Astrocyte (in vitro differentiated cells and primary cell): ENCODE data around the gene SMIM43. TPM values are rescaled to one million over a fixed set of nuclear protein-coding genes. Genes with fewer than 3 reads are reported as not detected.
"Not testable (repeated sequence)": the region's sequence is repeated elsewhere in the genome, so short reads cannot be mapped to it uniquely, and the experiment has no call there.

Source experiments
- DNase-seq: peaks from one replicate; pipeline ENCODE4 v3.0.0-alpha.2; 2010; ENCODE audit warnings: low read depth
- FAIRE-seq: peaks from 2 replicates; lab custom pipeline; 2011; peaks lifted over from hg19 to GRCh38; lab: Jason Lieb, UNC
- H2AFZ ChIP-seq: 2 replicates; pipeline ENCODE4 v1.6.0; 2012; ENCODE audit warnings: low read depth, low read length, inconsistent platforms
- H3K27ac ChIP-seq: 2 replicates; pipeline ENCODE4 v1.5.1; 2011; ENCODE audit warnings: low read depth, low read length, inconsistent platforms
- H3K27me3 ChIP-seq: 2 replicates; pipeline ENCODE4 v1.6.0; 2011; ENCODE audit warnings: low read length, inconsistent platforms; ENCODE audit not compliant: insufficient read depth
- H3K36me3 ChIP-seq: 2 replicates; pipeline ENCODE4 v1.5.1; 2011; ENCODE audit warnings: low read length, inconsistent platforms; ENCODE audit not compliant: insufficient read depth
- H3K4me1 ChIP-seq: 2 replicates; pipeline ENCODE4 v1.5.1; 2011; ENCODE audit warnings: low read length, inconsistent platforms; ENCODE audit not compliant: insufficient read depth
- H3K4me2 ChIP-seq: 2 replicates; pipeline ENCODE4 v1.6.0; 2012; ENCODE audit warnings: low read length, inconsistent platforms
- H3K4me3 ChIP-seq: 2 replicates; pipeline ENCODE4 v1.5.1; 2011; ENCODE audit warnings: low read depth, mild to moderate bottlenecking, low read length, inconsistent platforms; ENCODE audit not compliant: insufficient read depth
- H3K79me2 ChIP-seq: 2 replicates; pipeline ENCODE4 v1.6.0; 2012; ENCODE audit warnings: mild to moderate bottlenecking, low read length, inconsistent platforms; ENCODE audit not compliant: insufficient read depth
- H3K9ac ChIP-seq: 2 replicates; pipeline ENCODE4 v1.6.0; 2012; ENCODE audit warnings: mild to moderate bottlenecking, low read length, inconsistent platforms
- H3K9me3 ChIP-seq: 2 replicates; pipeline ENCODE4 v1.5.1; 2012; ENCODE audit warnings: low read depth, mild to moderate bottlenecking, low read length, inconsistent platforms; ENCODE audit not compliant: insufficient read depth
- H4K20me1 ChIP-seq: 2 replicates; pipeline ENCODE4 v1.6.0; 2012; ENCODE audit warnings: low read length, inconsistent platforms; ENCODE audit not compliant: insufficient read depth
- H3K27ac Mint-ChIP-seq: one replicate; pipeline ENCODE4 v1.8.0; 2021; ENCODE audit warnings: mild to moderate bottlenecking, mixed read lengths; ENCODE audit not compliant: unreplicated experiment
- H3K27me3 Mint-ChIP-seq: one replicate; pipeline ENCODE4 v1.8.0; 2021; ENCODE audit warnings: low read depth, mixed read lengths; ENCODE audit not compliant: unreplicated experiment
- H3K36me3 Mint-ChIP-seq: one replicate; pipeline ENCODE4 v1.8.0; 2021; ENCODE audit warnings: low read depth, mixed read lengths; ENCODE audit not compliant: unreplicated experiment
- H3K4me1 Mint-ChIP-seq: one replicate; pipeline ENCODE4 v1.8.0; 2021; ENCODE audit warnings: low read depth, mixed read lengths; ENCODE audit not compliant: unreplicated experiment
- H3K4me3 Mint-ChIP-seq: one replicate; pipeline ENCODE4 v1.8.0; 2021; ENCODE audit warnings: mild to moderate bottlenecking, moderate library complexity, mixed read lengths; ENCODE audit not compliant: unreplicated experiment
- H3K9me3 Mint-ChIP-seq: one replicate; pipeline ENCODE4 v1.8.0; 2021; ENCODE audit warnings: mild to moderate bottlenecking, mixed read lengths; ENCODE audit not compliant: unreplicated experiment
- EZH2 ChIP-seq: IDR thresholded peaks from 2 replicates; pipeline ENCODE4 v1.6.1; 2012; ENCODE audit warnings: mild to moderate bottlenecking, low read length, inconsistent platforms; ENCODE audit not compliant: insufficient read depth
- total RNA-seq: library from RNA; stranded (reverse); gene quantifications from 2 replicates; pipeline ENCODE4 v1.2.1, GENCODE V29; 2021
- TF ChIP-seq, protein P1 (sequence below): IDR thresholded peaks from 2 replicates; pipeline ENCODE4 v1.5.1; 2011; ENCODE audit warnings: low read depth, mild to moderate bottlenecking, inconsistent platforms, low read length, moderate library complexity; ENCODE audit not compliant: insufficient read depth

SMIM43 gene
- total RNA-seq, 1 donor from 2014 or later, result not detected

DNA sequence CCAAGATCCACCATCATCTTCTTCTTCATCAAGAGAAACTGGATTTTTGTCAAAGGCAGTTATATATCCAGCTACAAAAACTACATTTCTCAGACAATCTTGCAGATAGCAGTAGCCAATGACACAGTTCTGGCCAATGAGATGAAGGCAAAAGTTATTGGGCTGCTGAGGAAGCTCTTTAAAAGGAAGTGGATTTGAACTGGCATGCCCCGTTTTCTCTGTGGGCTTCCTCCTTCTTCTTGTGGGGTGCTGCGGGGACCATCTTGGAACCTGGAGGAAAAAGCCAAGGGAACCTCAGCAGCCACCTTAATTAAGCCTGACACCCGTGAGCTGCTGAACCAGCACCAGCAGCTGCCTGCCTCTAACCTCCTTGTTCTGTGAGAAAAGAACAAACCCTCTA is 4.8 kb downstream of the SMIM43 start:
- no peak for FAIRE-seq
- Histone ChIP-seq H3K4me3 (no peak overlapping the region), H3K36me3 (no peaks in the 10 kb centered on the region), H3K4me1 (no peaks in the 10 kb centered on the region), H4K20me1 (no peaks in the 10 kb centered on the region), H3K9me3 (no peaks in the 10 kb centered on the region), H2AFZ (no peak overlapping the region), H3K79me2 (no peaks in the 10 kb centered on the region), H3K4me2 (no peak overlapping the region), H3K27me3 (peaks cover 14% of the 10 kb centered on the region), H3K9ac (no peak overlapping the region), H3K27ac (no peak overlapping the region)
- Mint-ChIP-seq H3K4me3 (no peak overlapping the region), H3K9me3 (no peaks in the 10 kb centered on the region), H3K27me3 (peaks cover 46% of the 10 kb centered on the region), H3K27ac (no peak overlapping the region), H3K36me3 (no peaks in the 10 kb centered on the region), H3K4me1 (no peaks in the 10 kb centered on the region)
- TF ChIP-seq EZH2, result no peak
- TF ChIP-seq, protein P1, sequence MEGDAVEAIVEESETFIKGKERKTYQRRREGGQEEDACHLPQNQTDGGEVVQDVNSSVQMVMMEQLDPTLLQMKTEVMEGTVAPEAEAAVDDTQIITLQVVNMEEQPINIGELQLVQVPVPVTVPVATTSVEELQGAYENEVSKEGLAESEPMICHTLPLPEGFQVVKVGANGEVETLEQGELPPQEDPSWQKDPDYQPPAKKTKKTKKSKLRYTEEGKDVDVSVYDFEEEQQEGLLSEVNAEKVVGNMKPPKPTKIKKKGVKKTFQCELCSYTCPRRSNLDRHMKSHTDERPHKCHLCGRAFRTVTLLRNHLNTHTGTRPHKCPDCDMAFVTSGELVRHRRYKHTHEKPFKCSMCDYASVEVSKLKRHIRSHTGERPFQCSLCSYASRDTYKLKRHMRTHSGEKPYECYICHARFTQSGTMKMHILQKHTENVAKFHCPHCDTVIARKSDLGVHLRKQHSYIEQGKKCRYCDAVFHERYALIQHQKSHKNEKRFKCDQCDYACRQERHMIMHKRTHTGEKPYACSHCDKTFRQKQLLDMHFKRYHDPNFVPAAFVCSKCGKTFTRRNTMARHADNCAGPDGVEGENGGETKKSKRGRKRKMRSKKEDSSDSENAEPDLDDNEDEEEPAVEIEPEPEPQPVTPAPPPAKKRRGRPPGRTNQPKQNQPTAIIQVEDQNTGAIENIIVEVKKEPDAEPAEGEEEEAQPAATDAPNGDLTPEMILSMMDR, result no peak
- DNase-seq, result no peak

DNA sequence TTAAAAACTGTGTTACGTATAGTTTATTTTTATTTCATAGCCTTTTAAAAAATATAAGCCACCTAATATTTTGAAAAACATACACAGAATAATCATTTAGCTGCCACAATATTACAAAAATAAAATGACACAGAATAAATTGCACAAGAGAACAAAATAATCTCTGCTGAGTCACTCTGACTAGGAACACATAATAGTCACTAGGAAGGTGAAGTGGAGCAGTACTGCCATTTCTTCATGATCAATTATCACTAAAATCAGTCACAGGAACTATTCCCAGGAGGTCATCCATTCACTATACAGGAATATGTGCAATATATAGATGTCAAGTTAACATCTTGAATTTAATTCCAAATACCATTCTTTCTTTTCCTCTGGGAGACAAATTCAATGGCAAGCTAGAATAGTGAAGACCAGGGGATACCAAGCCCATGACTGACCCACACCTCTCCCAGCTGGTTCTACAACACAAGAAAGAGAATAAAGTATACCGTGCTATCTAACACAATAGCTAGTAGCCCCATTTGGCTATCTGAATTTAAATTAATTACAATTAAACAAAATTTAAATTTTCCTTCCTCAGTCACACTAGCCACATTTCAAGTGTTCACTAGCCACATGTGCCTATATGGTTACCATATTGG is 5.9 kb downstream of the SMIM43 start:
- Histone ChIP-seq H3K79me2 (no peaks in the 10 kb centered on the region), H3K9me3 (no peaks in the 10 kb centered on the region), H3K36me3 (no peaks in the 10 kb centered on the region), H4K20me1 (no peaks in the 10 kb centered on the region), H3K27ac (no peak overlapping the region), H2AFZ (no peak overlapping the region), H3K27me3 (peaks cover 7% of the 10 kb centered on the region), H3K4me2 (no peak overlapping the region), H3K9ac (no peak overlapping the region), H3K4me1 (no peaks in the 10 kb centered on the region), H3K4me3 (no peak overlapping the region)
- Mint-ChIP-seq H3K4me1 (no peaks in the 10 kb centered on the region), H3K36me3 (no peaks in the 10 kb centered on the region), H3K27me3 (peaks cover 40% of the 10 kb centered on the region), H3K4me3 (no peak overlapping the region), H3K9me3 (peaks cover 2% of the 10 kb centered on the region), H3K27ac (no peak overlapping the region)
- no peak for FAIRE-seq
- TF ChIP-seq, protein P1, result no peak
- TF ChIP-seq EZH2, result no peak
- no peak for DNase-seq

DNA sequence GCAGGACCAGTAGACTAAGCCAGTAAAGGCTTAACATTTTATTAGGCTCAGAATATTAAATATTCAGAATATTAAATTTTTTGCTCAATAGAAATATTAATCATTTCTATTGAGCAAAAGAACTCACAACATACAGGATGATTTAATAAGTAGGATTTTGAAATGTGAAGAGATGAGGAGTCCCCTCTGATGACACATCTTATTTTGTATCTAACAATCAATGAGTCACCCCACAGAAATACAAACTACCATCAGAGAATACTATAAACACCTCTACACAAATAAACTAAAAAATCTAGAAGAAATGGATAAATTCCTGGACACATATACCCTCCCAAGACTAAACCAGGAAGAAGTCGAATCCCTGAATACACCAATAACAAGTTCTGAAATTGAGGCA is 12.8 kb downstream of the SMIM43 start:
- FAIRE-seq, H3K4me3 Mint-ChIP-seq, H3K27me3 Mint-ChIP-seq: not testable (repeated sequence)

More for the DNA sequence above, 12.8 kb downstream of the SMIM43 start:
- not testable (repeated sequence) for H3K9me3 ChIP-seq, H3K9me3 Mint-ChIP-seq, H3K4me3 ChIP-seq, H3K36me3 Mint-ChIP-seq, H3K4me1 ChIP-seq, DNase-seq, H3K36me3 ChIP-seq, H3K79me2 ChIP-seq, H2AFZ ChIP-seq, H4K20me1 ChIP-seq, H3K27me3 ChIP-seq, H3K4me1 Mint-ChIP-seq, H3K4me2 ChIP-seq, H3K9ac ChIP-seq, H3K27ac Mint-ChIP-seq, H3K27ac ChIP-seq
